AG04449 (cell line): ENCODE data around the gene ACSL5.
A peak's percentile ranks its signal among the peaks of the same experiment; 100 is the strongest.

ENCODE experiments used
- CTCF ChIA-PET: fragments of 350-600 bp; formaldehyde crosslinking; extraction: SDS; loops from one replicate; lab custom pipeline; 2021; ENCODE audit warnings: antibody characterized with exemption; lab: Yijun Ruan, JAX
- POLR2A ChIA-PET: fragments of 400-600, 350-600 bp; formaldehyde crosslinking; extraction: SDS; loops from one replicate; lab custom pipeline; 2020; ENCODE audit warnings: antibody characterized with exemption, inconsistent platforms; lab: Yijun Ruan, JAX
- DNase-seq: peaks from one replicate; pipeline ENCODE4 v3.0.0-alpha.2; 2010; ENCODE audit warnings: low read depth, low spot score
- H3K4me3 ChIP-seq: 2 replicates; pipeline ENCODE4 v1.5.1; 2011; ENCODE audit warnings: low read depth, mild to moderate bottlenecking, control low read depth, low read length
- CTCF ChIP-seq: IDR thresholded peaks from one replicate; pipeline ENCODE4 v1.5.1; 2011; ENCODE audit warnings: mild to moderate bottlenecking, moderate library complexity, low read length, control low read depth, inconsistent platforms; ENCODE audit not compliant: insufficient read depth; ENCODE audit errors: missing control alignments

ACSL5 gene

DNA sequence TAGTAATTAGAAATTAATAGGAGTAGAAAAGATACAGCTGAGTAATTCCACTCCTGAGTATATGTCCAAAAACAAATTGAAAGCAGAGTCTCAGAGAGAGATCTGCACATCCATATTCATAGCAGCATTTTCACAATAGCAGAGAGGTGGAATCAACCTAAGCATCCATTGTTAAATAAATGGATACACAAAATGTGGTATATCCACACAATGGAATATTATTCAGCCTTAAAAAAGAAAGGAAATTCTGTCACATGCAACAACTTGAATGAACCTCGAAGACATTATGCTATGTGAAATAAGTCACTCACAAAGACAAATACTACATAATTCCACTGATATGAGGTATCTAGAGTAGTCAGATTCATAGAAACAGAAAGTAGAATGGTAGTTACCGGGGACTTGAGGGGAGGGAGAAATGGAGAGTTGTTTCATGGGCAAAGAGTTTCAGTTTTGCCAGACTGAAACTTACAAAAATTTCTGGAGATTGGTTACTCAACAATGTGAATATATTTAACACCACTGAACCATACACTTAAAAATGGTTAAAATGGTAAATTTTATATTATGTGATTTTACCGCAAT, 91.5 kb downstream of the ACSL5 start:
- DNase-seq = no peak
- H3K4me3 ChIP-seq = no peak overlapping the region
- TF ChIP-seq CTCF = no peak
- ChIA-PET CTCF (interaction anchor here (7.5 kb wide), 1 partner anchor 8 kb away, joined by 96 read pairs; no protein-coding TSS in a partner anchor), POLR2A (no interaction called here)

- POLR2A ChIA-PET = no interaction called here
- CTCF ChIA-PET = interaction anchor here (0.8 to 1.4 kb wide), 4 partner anchors 8 to 918 kb away, joined by 3 to 5 read pairs (median 4); no protein-coding TSS in a partner anchor
- TF ChIP-seq CTCF = no peak
- H3K4me3 ChIP-seq = no peak overlapping the region
- no peak for DNase-seq
These were observed 92.9 kb downstream of the ACSL5 start for GRCh38 chr10:112466802-112467201.

DNA sequence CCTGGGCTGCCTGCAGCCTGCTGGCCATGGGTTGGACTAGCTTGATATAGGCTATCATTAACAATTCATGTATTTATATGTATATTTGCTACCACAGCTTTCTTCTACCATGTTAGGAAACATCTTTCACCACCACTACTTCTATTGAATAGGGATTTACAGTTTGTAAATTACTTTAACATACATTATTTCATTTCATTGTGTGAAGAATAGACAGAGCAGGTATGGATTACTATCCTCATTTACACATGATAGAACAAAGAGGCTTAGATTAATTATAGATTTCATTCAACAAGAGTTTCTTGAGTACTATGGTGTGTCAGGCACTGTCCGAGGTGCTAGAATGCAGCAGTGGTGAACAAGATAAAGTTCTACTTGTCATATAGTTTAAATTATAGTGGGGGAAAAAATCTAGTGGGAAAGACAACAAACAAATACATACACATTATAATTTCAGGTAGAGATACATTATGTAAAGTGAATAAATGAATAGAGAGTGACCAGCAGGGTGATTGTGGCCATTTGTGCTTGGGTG, 93.7 kb downstream of the ACSL5 start:
- no peak overlapping the region for H3K4me3 ChIP-seq
- POLR2A ChIA-PET = no interaction called here
- no peak for DNase-seq
- CTCF ChIA-PET = interaction anchor here (0.8 to 1.4 kb wide), 4 partner anchors 8 to 917 kb away, joined by 3 to 5 read pairs (median 4); no protein-coding TSS in a partner anchor
- TF ChIP-seq CTCF = no peak

- TF ChIP-seq CTCF = peak; percentile 38
- CTCF ChIA-PET = interaction anchor here (0.6 to 8.4 kb wide), 52 partner anchors 9 to 1609 kb away, joined by 3 to 128 read pairs (median 4); partner anchors contain the start of genes VTI1A and ZDHHC6
- POLR2A ChIA-PET = no interaction called here
- H3K4me3 ChIP-seq = no peak overlapping the region
- DNase-seq = no peak
These were observed 98.1 kb downstream of the ACSL5 start for GRCh38 chr10:112471878-112472487.

- no peak overlapping the region for H3K4me3 ChIP-seq
- ChIA-PET POLR2A (interaction anchor here (0.6 kb wide), 1 partner anchor 162 kb away, joined by 3 read pairs; no protein-coding TSS in a partner anchor), CTCF (interaction anchor here (0.7 to 8.4 kb wide), 26 partner anchors 9 to 1140 kb away, joined by 3 to 128 read pairs (median 5); no protein-coding TSS in a partner anchor)
- DNase-seq = no peak
- TF ChIP-seq CTCF = peak; percentile 21
These were observed 101.8 kb downstream of the ACSL5 start for GRCh38 chr10:112475575-112476218.
